Activated CD8-positive, alpha-beta memory T cell treated with anti-CD3 and anti-CD28 coated beads for 1 hour (primary cell): ENCODE results near the gene DLG5.

Source experiments
- DNase-seq, 2 donors: peaks; one replicate each; pipeline ENCODE4 v3.0.0-alpha.2; 2020; ENCODE audit warnings: low read depth in 1 of 2; ENCODE audit errors: extremely low read depth in 1 of 2

Gene DLG5

GRCh38 chr10:77892021-77892739 is 34.4 kb downstream of the DLG5 start:
- DNase-seq: no peak

GRCh38 chr10:77890097-77890496 is 36.5 kb downstream of the DLG5 start:
- DNase-seq: no peak

GRCh38 chr10:77889277-77889903 is 37.2 kb downstream of the DLG5 start:
- no peak for DNase-seq

- DNase-seq: no peak
Observed at GRCh38 chr10:77888356-77888703, 38.2 kb downstream of the DLG5 start.

GRCh38 chr10:77887631-77888355 is 38.8 kb downstream of the DLG5 start:
- no peak for DNase-seq

- DNase-seq: no peak
Observed at GRCh38 chr10:77886795-77887355, 39.7 kb downstream of the DLG5 start.

GRCh38 chr10:77884181-77884580 is 42.4 kb downstream of the DLG5 start:
- no peak for DNase-seq

- DNase-seq: no peak
Observed at GRCh38 chr10:77881636-77882035, 44.9 kb downstream of the DLG5 start.

- no peak for DNase-seq
Observed at GRCh38 chr10:77881222-77881621, 45.3 kb downstream of the DLG5 start.

- no peak for DNase-seq
Observed at GRCh38 chr10:77879710-77880109, 46.8 kb downstream of the DLG5 start.

- no peak for DNase-seq
Observed at GRCh38 chr10:77879065-77879464, 47.5 kb downstream of the DLG5 start.

- DNase-seq: peak in 1 of 2 donors; percentile 27
Observed at GRCh38 chr10:77877441-77878344, 48.9 kb downstream of the DLG5 start.

- DNase-seq: no peak
Observed at GRCh38 chr10:77875730-77876129, 50.8 kb downstream of the DLG5 start.

GRCh38 chr10:77874872-77875271 is 51.7 kb downstream of the DLG5 start:
- no peak for DNase-seq

GRCh38 chr10:77873536-77874380 is 52.8 kb downstream of the DLG5 start:
- DNase-seq: peak in 1 of 2 donors; percentile 17

- DNase-seq: no peak
Observed at GRCh38 chr10:77872947-77873535, 53.5 kb downstream of the DLG5 start.

GRCh38 chr10:77872151-77872946 is 54.2 kb downstream of the DLG5 start:
- DNase-seq: no peak

GRCh38 chr10:77869626-77870420 is 56.7 kb downstream of the DLG5 start:
- DNase-seq: no peak
